Endodermal cell (in vitro differentiated cells): Measurements from ENCODE around the gene SDHA. TPM values are rescaled to one million over a fixed set of nuclear protein-coding genes. Genes with fewer than 3 reads are reported as not detected.
A peak's percentile ranks its signal among the peaks of the same experiment; 100 is the strongest.
"Not testable (repeated sequence)": the region's sequence is repeated elsewhere in the genome, so short reads cannot be mapped to it uniquely, and the experiment has no call there.

ENCODE experiments used
- DNase-seq: peaks from one replicate; pipeline ENCODE4 v3.0.0-alpha.2; 2017
- H3K27ac ChIP-seq: 2 replicates; pipeline ENCODE4 v1.5.1; 2013; ENCODE audit warnings: mild to moderate bottlenecking, low read depth, low read length, moderate library complexity
- H3K27me3 ChIP-seq: 2 replicates; pipeline ENCODE4 v1.6.1; 2013; ENCODE audit warnings: mild to moderate bottlenecking, low read length, moderate library complexity; ENCODE audit not compliant: insufficient read depth, control insufficient read depth, poor library complexity, severe bottlenecking
- H3K36me3 ChIP-seq: 2 replicates; pipeline ENCODE4 v1.7.0; 2013; ENCODE audit warnings: mild to moderate bottlenecking, low read length, moderate library complexity; ENCODE audit not compliant: control insufficient read depth, insufficient read depth
- H3K4me1 ChIP-seq: one replicate; pipeline ENCODE4 v1.7.0; 2013; ENCODE audit warnings: low read length; ENCODE audit not compliant: control insufficient read depth, insufficient read depth
- H3K4me3 ChIP-seq: 2 replicates; pipeline ENCODE4 v1.5.1; 2013; ENCODE audit warnings: mild to moderate bottlenecking, low read length, moderate library complexity
- H3K9ac ChIP-seq: 2 replicates; pipeline ENCODE4 v1.6.1; 2013; ENCODE audit warnings: mild to moderate bottlenecking, low read length, moderate library complexity; ENCODE audit not compliant: poor library complexity, severe bottlenecking; ENCODE audit errors: extremely low read depth
- H3K9me3 ChIP-seq: 2 replicates; pipeline ENCODE4 v1.6.1; 2013; ENCODE audit warnings: mild to moderate bottlenecking, low read length, moderate library complexity; ENCODE audit not compliant: control insufficient read depth
- H3K27ac Mint-ChIP-seq: 2 replicates; pipeline ENCODE4 v1.8.0; 2020; ENCODE audit warnings: mixed read lengths
- H3K27me3 Mint-ChIP-seq: 2 replicates; pipeline ENCODE4 v1.8.0; 2021; ENCODE audit warnings: mild to moderate bottlenecking, mixed read lengths; ENCODE audit not compliant: insufficient read depth
- H3K36me3 Mint-ChIP-seq: 2 replicates; pipeline ENCODE4 v1.8.0; 2020; ENCODE audit warnings: low read depth, mixed read lengths
- H3K4me1 Mint-ChIP-seq: 2 replicates; pipeline ENCODE4 v1.8.0; 2020; ENCODE audit warnings: mixed read lengths
- H3K4me3 Mint-ChIP-seq: 2 replicates; pipeline ENCODE4 v1.8.0; 2020; ENCODE audit warnings: mild to moderate bottlenecking, moderate library complexity, mixed read lengths
- H3K9me3 Mint-ChIP-seq: 2 replicates; pipeline ENCODE4 v1.8.0; 2020; ENCODE audit warnings: mild to moderate bottlenecking, mixed read lengths
- WGBS, 2 experiments: methylation state at CpG; one replicate each; pipeline versions ENCODE4 v1.1.5 to v1.1.7; 2013; ENCODE audit warnings: missing lambda C conversion rate in 2 of 2, mixed read lengths in 1 of 2; ENCODE audit not compliant: insufficient coverage in 1 of 2, insufficient read length in 1 of 2; 5-methylcytosine and 5-hydroxymethylcytosine counted together
- total RNA-seq, 2 donors: library from RNA; stranded (reverse); fragmentation: NEBNext Ultra II Directional in 1 of 2; extraction: Animal tissue kit (Norgen Biotek cat#: 25700) in 1 of 2; gene quantifications; 2 replicates in 1 of 2; 3 replicates in 1 of 2; pipeline ENCODE4 v1.2.1, GENCODE V29; 2021
- TF ChIP-seq, protein P1 (sequence below): fragments of 200-600 bp; sonication (generic); conservative IDR thresholded peaks from 2 replicates; pipeline ENCODE4 v1.5.0; 2021; ENCODE audit warnings: antibody characterized with exemption, mild to moderate bottlenecking

Gene SDHA
- total RNA-seq, 2 donors from 2014 or later, result 61.6 to 73.1 TPM

DNA sequence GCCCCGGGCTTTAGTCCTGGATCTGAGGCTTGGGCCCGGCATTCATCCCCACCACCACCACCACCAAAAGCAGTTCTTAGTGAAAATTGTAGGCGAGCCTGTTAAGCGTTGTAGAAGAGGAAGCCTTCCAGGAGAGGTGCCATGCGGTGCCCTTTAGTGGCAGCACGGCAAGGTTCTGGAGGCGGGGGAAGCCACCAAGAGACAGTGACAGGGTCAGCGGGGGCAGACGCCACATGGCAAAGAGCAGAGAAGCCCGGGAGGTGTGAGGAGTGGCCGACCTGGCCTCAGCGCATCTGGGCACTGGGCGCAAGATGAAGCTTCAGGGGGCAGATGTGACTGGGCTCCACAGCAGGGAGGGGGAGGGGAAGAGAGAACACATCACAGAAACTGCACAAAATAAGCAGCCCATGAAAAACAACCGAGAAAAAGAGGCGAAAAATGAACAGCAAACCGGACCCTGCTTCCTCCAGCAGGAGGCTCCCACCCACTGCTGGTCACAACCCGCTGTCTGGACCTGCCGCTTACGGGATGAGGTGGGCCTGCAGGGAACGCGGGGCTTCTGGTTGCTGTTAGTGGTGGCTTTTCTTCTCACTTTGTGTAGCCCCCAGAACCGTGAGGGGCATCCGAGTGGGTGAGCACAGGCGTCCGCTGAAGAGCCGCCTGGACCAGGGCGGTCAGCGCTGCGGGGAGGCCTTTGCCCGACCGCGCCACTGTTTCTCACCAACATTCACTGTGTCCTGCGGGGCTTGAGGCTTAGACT, 22.5 kb upstream of the SDHA start:
- H3K9ac ChIP-seq, result no peak overlapping the region
- no peak overlapping the region for H3K27ac Mint-ChIP-seq
- no peak overlapping the region for H3K4me3 ChIP-seq
- no peaks in the 10 kb centered on the region for H3K4me1 ChIP-seq
- TF ChIP-seq, protein P1, sequence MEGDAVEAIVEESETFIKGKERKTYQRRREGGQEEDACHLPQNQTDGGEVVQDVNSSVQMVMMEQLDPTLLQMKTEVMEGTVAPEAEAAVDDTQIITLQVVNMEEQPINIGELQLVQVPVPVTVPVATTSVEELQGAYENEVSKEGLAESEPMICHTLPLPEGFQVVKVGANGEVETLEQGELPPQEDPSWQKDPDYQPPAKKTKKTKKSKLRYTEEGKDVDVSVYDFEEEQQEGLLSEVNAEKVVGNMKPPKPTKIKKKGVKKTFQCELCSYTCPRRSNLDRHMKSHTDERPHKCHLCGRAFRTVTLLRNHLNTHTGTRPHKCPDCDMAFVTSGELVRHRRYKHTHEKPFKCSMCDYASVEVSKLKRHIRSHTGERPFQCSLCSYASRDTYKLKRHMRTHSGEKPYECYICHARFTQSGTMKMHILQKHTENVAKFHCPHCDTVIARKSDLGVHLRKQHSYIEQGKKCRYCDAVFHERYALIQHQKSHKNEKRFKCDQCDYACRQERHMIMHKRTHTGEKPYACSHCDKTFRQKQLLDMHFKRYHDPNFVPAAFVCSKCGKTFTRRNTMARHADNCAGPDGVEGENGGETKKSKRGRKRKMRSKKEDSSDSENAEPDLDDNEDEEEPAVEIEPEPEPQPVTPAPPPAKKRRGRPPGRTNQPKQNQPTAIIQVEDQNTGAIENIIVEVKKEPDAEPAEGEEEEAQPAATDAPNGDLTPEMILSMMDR, result peak; percentile 64
- no peak for DNase-seq
- no peaks in the 10 kb centered on the region for H3K4me1 Mint-ChIP-seq
- H3K27me3 Mint-ChIP-seq, result no peaks in the 10 kb centered on the region
- peaks cover 2% of the 10 kb centered on the region for H3K36me3 Mint-ChIP-seq
- no peaks in the 10 kb centered on the region for H3K36me3 ChIP-seq
- H3K27ac ChIP-seq, result no peak overlapping the region
- H3K27me3 ChIP-seq, result no peaks in the 10 kb centered on the region
- no peak overlapping the region for H3K4me3 Mint-ChIP-seq
- no peaks in the 10 kb centered on the region for H3K9me3 ChIP-seq
- H3K9me3 Mint-ChIP-seq, result no peaks in the 10 kb centered on the region
- 85 to 87% methylated on average over 13 to 33 of the region's 33 CpGs for WGBS, 2 experiments

DNA sequence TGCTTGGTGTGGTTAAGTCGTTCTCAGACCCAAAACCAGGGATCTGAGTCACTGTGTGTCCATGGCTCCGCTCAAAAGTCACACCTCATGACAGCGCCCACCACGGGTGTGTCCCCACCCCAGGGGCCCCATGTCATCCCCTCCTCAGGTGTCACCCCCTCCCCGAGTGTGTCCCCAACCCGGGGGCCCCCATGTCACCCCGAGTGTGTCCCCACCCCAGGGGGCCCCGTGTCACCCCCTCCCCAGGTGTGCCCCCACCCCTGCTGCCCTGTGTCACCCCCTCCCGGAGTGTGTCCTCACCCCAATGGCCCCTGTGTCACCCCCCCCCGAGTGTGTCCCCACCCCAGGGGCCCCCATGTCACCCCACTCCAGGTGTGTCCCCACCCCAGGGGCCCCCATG, 21.8 kb upstream of the SDHA start:
- DNase-seq, result no peak
- no peak overlapping the region for H3K27ac ChIP-seq
- no peak overlapping the region for H3K4me3 ChIP-seq
- TF ChIP-seq, protein P1, result no peak
- H3K27me3 ChIP-seq, result no peaks in the 10 kb centered on the region
- H3K9me3 Mint-ChIP-seq, result no peaks in the 10 kb centered on the region
- H3K36me3 ChIP-seq, result no peaks in the 10 kb centered on the region
- H3K4me1 ChIP-seq, result no peaks in the 10 kb centered on the region
- no peak overlapping the region for H3K27ac Mint-ChIP-seq
- H3K27me3 Mint-ChIP-seq, result no peaks in the 10 kb centered on the region
- no peak overlapping the region for H3K4me3 Mint-ChIP-seq
- no peaks in the 10 kb centered on the region for H3K9me3 ChIP-seq
- H3K9ac ChIP-seq, result no peak overlapping the region
- no peaks in the 10 kb centered on the region for H3K4me1 Mint-ChIP-seq
- peaks cover 2% of the 10 kb centered on the region for H3K36me3 Mint-ChIP-seq
- WGBS, 2 experiments, result 93 to 100% methylated on average over 1 to 9 of the region's 10 CpGs

DNA sequence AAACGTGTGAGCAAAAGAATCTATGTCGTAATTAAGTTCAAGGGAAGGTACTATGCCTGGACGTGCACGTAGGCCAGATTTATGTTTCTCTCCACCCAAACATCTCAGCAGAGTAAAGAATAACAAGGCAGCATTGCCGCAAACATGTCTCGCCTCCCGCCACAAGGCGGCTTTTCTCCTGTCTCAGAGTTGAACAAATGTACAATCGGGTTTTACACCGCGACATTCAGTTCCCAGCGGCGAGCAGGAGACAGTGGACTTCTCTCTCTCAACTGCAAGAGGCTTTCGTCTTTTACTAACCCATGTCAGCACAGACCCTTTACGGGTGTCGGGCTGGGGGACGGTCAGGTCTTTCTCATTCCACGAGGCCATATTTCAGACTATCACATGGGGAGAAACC, 21.1 kb upstream of the SDHA start:
- H3K36me3 ChIP-seq, H3K9ac ChIP-seq, H3K9me3 ChIP-seq, H3K4me3 ChIP-seq, H3K27ac ChIP-seq, H3K36me3 Mint-ChIP-seq, H3K4me3 Mint-ChIP-seq, H3K27ac Mint-ChIP-seq, H3K4me1 Mint-ChIP-seq, H3K27me3 ChIP-seq, DNase-seq, H3K27me3 Mint-ChIP-seq, H3K4me1 ChIP-seq, H3K9me3 Mint-ChIP-seq: not testable (repeated sequence)
- 73 to 82% methylated on average over 10 to 16 of the region's 18 CpGs for WGBS, 2 experiments
